GM18909 (cell line): Measurements from ENCODE around the gene MAP2K7.

ENCODE experiments used
- ATAC-seq: cut with Tn5 transposase; IDR thresholded peaks from one replicate; pipeline ENCODE4 v1.9.1; 2021; ENCODE audit warnings: mild to moderate bottlenecking; ENCODE audit not compliant: unreplicated experiment, poor library complexity

The MAP2K7 gene

GRCh38 chr19:7905268-7905667 lies 1.6 kb downstream of the MAP2K7 start:
- no peak for ATAC-seq

- no peak for ATAC-seq
Measured at GRCh38 chr19:7905859-7906258, 2.2 kb downstream of the MAP2K7 start.

GRCh38 chr19:7907122-7907521 lies 3.4 kb downstream of the MAP2K7 start:
- ATAC-seq: no peak

- no peak for ATAC-seq
Measured at GRCh38 chr19:7907544-7907943, 3.9 kb downstream of the MAP2K7 start.

GRCh38 chr19:7908078-7908699 lies 4.5 kb downstream of the MAP2K7 start:
- ATAC-seq: no peak

- ATAC-seq: no peak
Measured at GRCh38 chr19:7908742-7909461, 5.2 kb downstream of the MAP2K7 start.

- ATAC-seq: no peak
Measured at GRCh38 chr19:7909471-7910067, 5.9 kb downstream of the MAP2K7 start.

GRCh38 chr19:7910321-7911161 lies 6.9 kb downstream of the MAP2K7 start:
- ATAC-seq: no peak

- ATAC-seq: no peak
Measured at GRCh38 chr19:7911508-7912143, 7.9 kb downstream of the MAP2K7 start.

GRCh38 chr19:7912144-7912696 lies 8.5 kb downstream of the MAP2K7 start:
- no peak for ATAC-seq

GRCh38 chr19:7912697-7913564 lies 9.3 kb downstream of the MAP2K7 start:
- no peak for ATAC-seq

- ATAC-seq: no peak
Measured at GRCh38 chr19:7913652-7914051, 10.0 kb downstream of the MAP2K7 start.

GRCh38 chr19:7914099-7914498 lies 10.4 kb downstream of the MAP2K7 start:
- no peak for ATAC-seq

- no peak for ATAC-seq
Measured at GRCh38 chr19:7914598-7915045, 10.9 kb downstream of the MAP2K7 start, which contains the start of gene TGFBR3L. Gene TGFBR3L (plus strand): TSS chr19:7914830.

- no peak for ATAC-seq
Measured at GRCh38 chr19:7915250-7916102, 11.8 kb downstream of the MAP2K7 start.

GRCh38 chr19:7916103-7916954 lies 12.7 kb downstream of the MAP2K7 start:
- no peak for ATAC-seq

GRCh38 chr19:7916955-7917266 lies 13.2 kb downstream of the MAP2K7 start:
- ATAC-seq: no peak
